Measurements from ENCODE around the gene SEC22B.
"Not testable (repeated sequence)": the region's sequence is repeated elsewhere in the genome, so short reads cannot be mapped to it uniquely, and the experiment has no call there.

GRCh38 chr1:120142512-120143263 lies 33.6 kb downstream of the SEC22B start:
- TF ChIP-seq, protein P1, sequence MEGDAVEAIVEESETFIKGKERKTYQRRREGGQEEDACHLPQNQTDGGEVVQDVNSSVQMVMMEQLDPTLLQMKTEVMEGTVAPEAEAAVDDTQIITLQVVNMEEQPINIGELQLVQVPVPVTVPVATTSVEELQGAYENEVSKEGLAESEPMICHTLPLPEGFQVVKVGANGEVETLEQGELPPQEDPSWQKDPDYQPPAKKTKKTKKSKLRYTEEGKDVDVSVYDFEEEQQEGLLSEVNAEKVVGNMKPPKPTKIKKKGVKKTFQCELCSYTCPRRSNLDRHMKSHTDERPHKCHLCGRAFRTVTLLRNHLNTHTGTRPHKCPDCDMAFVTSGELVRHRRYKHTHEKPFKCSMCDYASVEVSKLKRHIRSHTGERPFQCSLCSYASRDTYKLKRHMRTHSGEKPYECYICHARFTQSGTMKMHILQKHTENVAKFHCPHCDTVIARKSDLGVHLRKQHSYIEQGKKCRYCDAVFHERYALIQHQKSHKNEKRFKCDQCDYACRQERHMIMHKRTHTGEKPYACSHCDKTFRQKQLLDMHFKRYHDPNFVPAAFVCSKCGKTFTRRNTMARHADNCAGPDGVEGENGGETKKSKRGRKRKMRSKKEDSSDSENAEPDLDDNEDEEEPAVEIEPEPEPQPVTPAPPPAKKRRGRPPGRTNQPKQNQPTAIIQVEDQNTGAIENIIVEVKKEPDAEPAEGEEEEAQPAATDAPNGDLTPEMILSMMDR (conservative IDR thresholded peaks at IDR 0.05), result not testable (repeated sequence)
- TF ChIP-seq EZH2 (IDR thresholded peaks at IDR 0.05; ENCODE audit: low read depth), result not testable (repeated sequence)
